Right lobe of liver (tissue), 4 donors: ENCODE results near the gene MRGPRX3.
"Not testable (repeated sequence)": the region's sequence is repeated elsewhere in the genome, so short reads cannot be mapped to it uniquely, and the experiment has no call there.

Source experiments
- CTCF ChIP-seq, 4 donors: fragments of 200-600 bp in 3 of 4; fragments of 450-650 bp in 1 of 4; IDR thresholded peaks; one replicate each; pipeline versions ENCODE4 v1.5.1 to v1.8.0; 2016 to 2022; ENCODE audit warnings: antibody characterized with exemption in 4 of 4, mild to moderate bottlenecking in 2 of 4
- POLR2A ChIP-seq: fragments of 450-650 bp; IDR thresholded peaks from one replicate; pipeline ENCODE4 v1.6.1; 2017; ENCODE audit warnings: antibody characterized with exemption, mild to moderate bottlenecking
- donor health status: DM: no; HTN: no; CAD: no.
- donor health status: DM: no; HTN: no; CAD: no.
- donor health status: DM: no; HTN: yes; CAD: no.

GRCh38 chr11:18131115-18131514, 1.3 kb upstream of the MRGPRX3 start:
- TF ChIP-seq CTCF (IDR thresholded peaks at IDR 0.05); POLR2A: not testable (repeated sequence)
